ENCODE results near the gene FAM171A1. TPM values are rescaled to one million over a fixed set of nuclear protein-coding genes. Genes with fewer than 3 reads are reported as not detected.

The FAM171A1 gene
- total and polyA plus RNA-seq, 2 of the 13 experiments (the other 11 are each of a cell fraction or from before 2014, with no cell fraction given) = 21.5 to 34.7 TPM

DNA sequence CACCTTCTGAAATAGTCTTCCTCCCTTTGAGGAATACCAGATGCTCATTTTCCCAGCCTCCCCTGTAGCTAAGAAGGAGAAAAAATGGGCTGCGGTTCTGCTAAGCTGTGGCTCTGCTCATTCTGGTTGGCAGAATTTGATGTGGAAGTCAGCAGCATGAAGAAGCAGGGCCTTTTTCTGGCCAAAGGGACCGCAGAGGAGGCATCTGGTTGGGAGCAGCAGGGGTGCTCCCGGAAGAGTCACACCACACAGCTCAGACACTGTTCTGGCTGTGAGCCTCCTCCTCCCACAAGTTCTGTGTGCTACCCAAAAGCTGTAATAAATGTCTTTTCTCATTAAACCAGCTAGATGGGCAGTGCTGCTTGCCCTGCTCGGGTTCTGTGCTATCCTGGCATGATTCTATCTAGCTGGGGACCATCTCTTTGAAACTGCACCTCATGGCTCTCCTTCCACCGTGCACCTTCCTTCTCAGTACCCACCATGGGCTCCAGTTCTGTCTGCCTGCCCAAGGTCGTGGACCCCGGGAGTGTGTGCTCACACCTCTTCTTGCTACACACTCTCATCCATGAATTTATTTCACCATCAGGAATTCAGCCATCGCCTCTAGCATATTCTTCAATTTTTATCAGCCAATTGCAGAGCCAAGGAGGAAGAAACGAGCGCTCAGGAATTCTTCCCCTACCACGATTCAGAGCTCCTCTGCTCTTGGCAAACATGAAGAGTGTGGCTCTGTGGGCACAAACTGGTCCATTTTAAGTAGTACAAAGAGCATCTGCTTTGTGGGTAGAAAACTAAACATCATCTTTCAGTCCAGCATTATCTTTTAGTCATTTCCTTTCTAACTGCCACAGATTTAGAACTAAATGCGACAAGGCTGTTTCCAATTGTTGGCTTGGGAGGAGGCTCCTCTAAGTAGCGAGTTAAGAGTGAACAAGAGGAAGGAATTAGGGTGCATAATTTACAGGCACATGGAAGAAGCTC lies 76.9 kb downstream of the FAM171A1 start:
- H3K79me2 ChIP-seq (ENCODE audit: insufficient read depth, low read length) = peaks cover 15% of the 10 kb centered on the region
- POLR2A ChIA-PET = no interaction called here
- in situ Hi-C loops (cut with HindIII; ENCODE audit: extremely low pct_ligation_motif_present, low pct_unique_long_range_greater_than_20kb) (no loop called here), intact Hi-C loops (cut with micrococcal nuclease; ENCODE audit: unreplicated experiment) (no loop called here)
- CTCF ChIA-PET (ENCODE audit: low intra/inter-chr PET ratio, low total read pairs) = no interaction called here
- H4K20me1 ChIP-seq (ENCODE audit: insufficient read depth, low read length) = peaks cover 5% of the 10 kb centered on the region; the same call in 1 of the 2 replicates
- H3K36me3 ChIP-seq (replicated peaks in 1 of 2; ENCODE audit: control insufficient read depth in 1 of 2, insufficient read depth in 2 of 2, low read length in 2 of 2) = no peaks in the 10 kb centered on the region
- TF ChIP-seq RNF2 (conservative IDR thresholded peaks at IDR 0.05; ENCODE audit: low read depth) (no peak), BCL6 (CRISPR knock-in tag; IDR thresholded peaks at IDR 0.05) (no peak), MAFK (conservative IDR thresholded peaks at IDR 0.05 in 1 of 2, IDR thresholded peaks at IDR 0.05 in 1 of 2; ENCODE audit: low read length in 2 of 2) (no peak), ZNF792 (CRISPR knock-in tag; IDR thresholded peaks at IDR 0.05) (no peak), ZNF263 (CRISPR knock-in tag; IDR thresholded peaks at IDR 0.05) (0 out of 2 replicates have a peak, but pooled peaks have one; percentile 21)
- no peak overlapping the region for H2AFZ ChIP-seq (ENCODE audit: low read length)
- no TSS peak for BruUV-seq (replicated peaks)
- H3K4me2 ChIP-seq (ENCODE audit: low read depth, low read length) = no peak overlapping the region
- H3K4me1 ChIP-seq (ENCODE audit: insufficient read depth, low read length) = no peaks in the 10 kb centered on the region
- FAIRE-seq (no peak), ATAC-seq (no peak), DNase-seq (ENCODE audit: low spot score) (no peak)
- WGBS (ENCODE audit: low lambda C conversion rate) = 88% methylated on average over 11 of the region's 13 CpGs
- H3K9ac ChIP-seq (ENCODE audit: insufficient read depth, low read depth, low read length) = no peak overlapping the region
- H3K27me3 ChIP-seq (ENCODE audit: control insufficient read depth in 1 of 2, insufficient read depth in 2 of 2, low read length in 2 of 2) = no peaks in the 10 kb centered on the region
- H3K27ac ChIP-seq (ENCODE audit: extremely low read length, insufficient read depth, low read length) = no peak overlapping the region
- no peaks in the 10 kb centered on the region for H3K9me3 ChIP-seq (ENCODE audit: low read length)
- no peak overlapping the region for H3K4me3 ChIP-seq (replicated peaks in 1 of 3; ENCODE audit: insufficient read depth in 1 of 3, low read depth in 2 of 3, low read length in 3 of 3)

DNA sequence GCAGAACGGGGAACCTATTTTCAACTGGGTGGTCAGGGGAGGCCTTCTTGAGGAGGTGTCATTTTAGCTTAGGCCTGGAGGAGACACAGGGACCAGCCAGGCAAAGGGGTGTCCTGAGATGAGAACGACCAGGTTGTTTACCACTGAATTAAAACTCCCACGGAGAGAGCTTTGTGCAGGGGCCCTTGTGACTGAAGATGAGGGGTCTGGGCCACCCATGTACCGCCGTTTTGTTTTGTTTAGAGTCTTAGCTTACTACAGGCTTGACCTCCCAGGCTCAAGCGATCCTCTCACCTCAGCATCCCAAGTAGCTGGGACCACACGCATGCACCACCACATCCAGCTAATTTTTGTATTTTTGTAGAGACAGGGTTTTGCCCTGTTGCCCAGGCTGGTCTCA lies 80.4 kb downstream of the FAM171A1 start:
- H3K36me3 ChIP-seq (replicated peaks in 1 of 2; ENCODE audit: control insufficient read depth in 1 of 2, insufficient read depth in 2 of 2, low read length in 2 of 2) = no peaks in the 10 kb centered on the region
- H3K27ac ChIP-seq (ENCODE audit: extremely low read length, insufficient read depth, low read length) = no peak overlapping the region
- POLR2A ChIA-PET = no interaction called here
- BruUV-seq (replicated peaks) = no TSS peak
- CTCF ChIA-PET (ENCODE audit: low intra/inter-chr PET ratio, low total read pairs) = no interaction called here
- H3K4me2 ChIP-seq (ENCODE audit: low read depth, low read length) = no peak overlapping the region
- no peak overlapping the region for H2AFZ ChIP-seq (ENCODE audit: low read length)
- H3K4me1 ChIP-seq (ENCODE audit: insufficient read depth, low read length) = no peaks in the 10 kb centered on the region
- H4K20me1 ChIP-seq (ENCODE audit: insufficient read depth, low read length) = peaks cover 3% of the 10 kb centered on the region; the same call in 1 of the 2 replicates
- ATAC-seq (no peak), FAIRE-seq (no peak), DNase-seq (ENCODE audit: low spot score) (no peak)
- no peak overlapping the region for H3K9ac ChIP-seq (ENCODE audit: insufficient read depth, low read depth, low read length)
- H3K27me3 ChIP-seq (ENCODE audit: control insufficient read depth in 1 of 2, insufficient read depth in 2 of 2, low read length in 2 of 2) = no peaks in the 10 kb centered on the region
- WGBS (ENCODE audit: low lambda C conversion rate) = 91% methylated on average over 6 of the region's 7 CpGs
- intact Hi-C loops (cut with micrococcal nuclease; ENCODE audit: unreplicated experiment) (no loop called here), in situ Hi-C loops (cut with HindIII; ENCODE audit: extremely low pct_ligation_motif_present, low pct_unique_long_range_greater_than_20kb) (no loop called here)
- H3K9me3 ChIP-seq (ENCODE audit: low read length) = no peaks in the 10 kb centered on the region
- H3K79me2 ChIP-seq (ENCODE audit: insufficient read depth, low read length) = peaks cover 12% of the 10 kb centered on the region
- no peak overlapping the region for H3K4me3 ChIP-seq (replicated peaks in 1 of 3; ENCODE audit: insufficient read depth in 1 of 3, low read depth in 2 of 3, low read length in 3 of 3)
- TF ChIP-seq FOXC1 (CRISPR knock-in tag; IDR thresholded peaks at IDR 0.05; ENCODE audit: borderline replicate concordance) = no peak
- no peak for TF ChIP-seq YEATS2 (CRISPR knock-in tag; IDR thresholded peaks at IDR 0.05; ENCODE audit: borderline replicate concordance)
- no peak for TF ChIP-seq ZNF589 (CRISPR knock-in tag; conservative IDR thresholded peaks at IDR 0.05)
- no peak for TF ChIP-seq NCOR1 (IDR thresholded peaks at IDR 0.05; ENCODE audit: borderline replicate concordance, low read length)
- no peak for TF ChIP-seq ZNF235 (CRISPR knock-in tag; IDR thresholded peaks at IDR 0.05; ENCODE audit: borderline replicate concordance)
- TF ChIP-seq FOXK2 (IDR thresholded peaks at IDR 0.05) = no peak
- TF ChIP-seq CC2D1A (CRISPR knock-in tag; IDR thresholded peaks at IDR 0.05) = no peak
- TF ChIP-seq ERF (CRISPR knock-in tag; IDR thresholded peaks at IDR 0.05) = no peak
- TF ChIP-seq MAFG (CRISPR knock-in tag; IDR thresholded peaks at IDR 0.05) = no peak
- TF ChIP-seq, protein P1, sequence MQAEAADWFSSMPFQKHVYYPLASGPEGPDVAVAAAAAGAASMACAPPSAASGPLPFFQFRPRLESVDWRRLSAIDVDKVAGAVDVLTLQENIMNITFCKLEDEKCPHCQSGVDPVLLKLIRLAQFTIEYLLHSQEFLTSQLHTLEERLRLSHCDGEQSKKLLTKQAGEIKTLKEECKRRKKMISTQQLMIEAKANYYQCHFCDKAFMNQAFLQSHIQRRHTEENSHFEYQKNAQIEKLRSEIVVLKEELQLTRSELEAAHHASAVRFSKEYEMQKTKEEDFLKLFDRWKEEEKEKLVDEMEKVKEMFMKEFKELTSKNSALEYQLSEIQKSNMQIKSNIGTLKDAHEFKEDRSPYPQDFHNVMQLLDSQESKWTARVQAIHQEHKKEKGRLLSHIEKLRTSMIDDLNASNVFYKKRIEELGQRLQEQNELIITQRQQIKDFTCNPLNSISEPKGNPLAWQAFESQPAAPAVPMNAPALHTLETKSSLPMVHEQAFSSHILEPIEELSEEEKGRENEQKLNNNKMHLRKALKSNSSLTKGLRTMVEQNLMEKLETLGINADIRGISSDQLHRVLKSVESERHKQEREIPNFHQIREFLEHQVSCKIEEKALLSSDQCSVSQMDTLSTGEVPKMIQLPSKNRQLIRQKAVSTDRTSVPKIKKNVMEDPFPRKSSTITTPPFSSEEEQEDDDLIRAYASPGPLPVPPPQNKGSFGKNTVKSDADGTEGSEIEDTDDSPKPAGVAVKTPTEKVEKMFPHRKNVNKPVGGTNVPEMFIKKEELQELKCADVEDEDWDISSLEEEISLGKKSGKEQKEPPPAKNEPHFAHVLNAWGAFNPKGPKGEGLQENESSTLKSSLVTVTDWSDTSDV (CRISPR knock-in tag; IDR thresholded peaks at IDR 0.05) = no peak
- no peak for TF ChIP-seq SMAD9 (CRISPR knock-in tag; IDR thresholded peaks at IDR 0.05)
- TF ChIP-seq YY1 (IDR thresholded peaks at IDR 0.05; ENCODE audit: insufficient read depth, insufficient replicate concordance, low read depth, low read length) = no peak
